PC-3 (cell line): ENCODE measurements around the gene GON7. TPM values are rescaled to one million over a fixed set of nuclear protein-coding genes. Genes with fewer than 3 reads are reported as not detected.
"Not testable (repeated sequence)": the region's sequence is repeated elsewhere in the genome, so short reads cannot be mapped to it uniquely, and the experiment has no call there.

Experiments
- ATAC-seq: fragments of 200-7000 bp; cut with Tn5 transposase; 2 replicates; pipeline ENCODE4 v1.9.1; 2020; ENCODE audit warnings: mild to moderate bottlenecking, moderate library complexity
- BruUV-seq: library from RNA; stranded (reverse); fragments of 400-500 nt; replicated peaks from 2 replicates; lab custom pipeline; 2021; lab: Mats Ljungman, UMichigan
- CTCF ChIA-PET: fragments of 300-600 bp; sonication (Branson Sonifier 250); formaldehyde crosslinking; loops from one replicate; lab custom pipeline; 2022; ENCODE audit warnings: antibody characterized with exemption; lab: Charles Lee
- POLR2A ChIA-PET: fragments of 300-600 bp; sonication (Branson Sonifier 250); formaldehyde crosslinking; loops from one replicate; lab custom pipeline; 2022; ENCODE audit warnings: antibody characterized with exemption; ENCODE audit not compliant: unreplicated experiment; lab: Charles Lee
- DNase-seq: peaks from one replicate; pipeline ENCODE4 v3.0.0-alpha.2; 2015
- H2AFZ ChIP-seq: fragments of 300-600 bp; sonication (generic); 2 replicates; pipeline ENCODE4 v1.6.0; 2016; ENCODE audit warnings: antibody characterized with exemption, low read length
- H3F3A ChIP-seq: fragments of 300-600 bp; sonication (generic); one replicate; pipeline ENCODE4 v1.6.0; 2017; ENCODE audit warnings: antibody characterized with exemption, low read length, control low read depth, mild to moderate bottlenecking; ENCODE audit not compliant: unreplicated experiment
- H3K27ac ChIP-seq: fragments of 300-600 bp; sonication (generic); 2 replicates; pipeline ENCODE4 v1.5.1; 2016; ENCODE audit warnings: mild to moderate bottlenecking, low read length
- H3K27me3 ChIP-seq: fragments of 300-600 bp; sonication (generic); 2 replicates; pipeline ENCODE4 v1.6.1; 2016; ENCODE audit warnings: low read length, mixed read lengths
- H3K36me3 ChIP-seq: fragments of 300-600 bp; sonication (generic); 2 replicates; pipeline ENCODE4 v1.6.1; 2016; ENCODE audit warnings: low read depth, mixed run types, low read length, mixed read lengths
- H3K4me1 ChIP-seq: fragments of 300-600 bp; sonication (generic); 2 replicates; pipeline ENCODE4 v1.5.1; 2016; ENCODE audit warnings: low read length; ENCODE audit not compliant: insufficient read depth
- H3K4me2 ChIP-seq: fragments of 300-600 bp; sonication (generic); 2 replicates; pipeline ENCODE4 v1.6.0; 2016; ENCODE audit warnings: low read length
- H3K4me3 ChIP-seq: fragments of 300-600 bp; sonication (generic); 2 replicates; pipeline ENCODE4 v1.5.1; 2016; ENCODE audit warnings: mild to moderate bottlenecking, low read length, mixed read lengths
- H3K79me2 ChIP-seq: fragments of 300-600 bp; sonication (generic); 2 replicates; pipeline ENCODE4 v1.6.1; 2017; ENCODE audit warnings: low read length, mixed read lengths
- H3K9ac ChIP-seq: fragments of 300-600 bp; sonication (generic); 2 replicates; pipeline ENCODE4 v1.6.0; 2016; ENCODE audit warnings: mild to moderate bottlenecking, low read length
- H3K9me2 ChIP-seq: fragments of 300-600 bp; sonication (generic); replicated peaks from 2 replicates; pipeline ENCODE4 v1.6.1; 2016; ENCODE audit warnings: mixed run types, low read length, mixed read lengths
- H3K9me3 ChIP-seq: fragments of 300-600 bp; sonication (generic); 2 replicates; pipeline ENCODE4 v1.6.1; 2016; ENCODE audit warnings: low read length, mixed read lengths
- H4K20me1 ChIP-seq: fragments of 300-600 bp; sonication (generic); 2 replicates; pipeline ENCODE4 v1.6.1; 2016; ENCODE audit warnings: low read length, mixed read lengths
- EZH2 ChIP-seq: fragments of 300-600 bp; sonication (generic); IDR thresholded peaks from one replicate; pipeline ENCODE4 v1.6.1; 2017; ENCODE audit warnings: antibody characterized with exemption, mild to moderate bottlenecking, low read length; ENCODE audit not compliant: unreplicated experiment
- EZH2phosphoT487 ChIP-seq: fragments of 300-600 bp; sonication (generic); IDR thresholded peaks from 2 replicates; pipeline ENCODE4 v1.6.1; 2018; ENCODE audit warnings: mild to moderate bottlenecking, antibody characterized with exemption, low read length, borderline replicate concordance
- intact Hi-C: fragments of 100-400 bp; cut with micrococcal nuclease; formaldehyde crosslinking; loops from 2 replicates; pipeline ENCODE4 v1.9.0; 2023
- total RNA-seq: library from RNA; depleted of rRNA; stranded (reverse); fragments of >200 nt; gene quantifications from 2 replicates; pipeline ENCODE4 v1.2.3, GENCODE V29; 2014
- TF ChIP-seq, protein P1 (sequence below): fragments of 300-600 bp; sonication (generic); conservative IDR thresholded peaks from 2 replicates; pipeline ENCODE4 v1.5.1; 2017; ENCODE audit warnings: antibody characterized with exemption, low read depth, mild to moderate bottlenecking, low read length

GON7 gene
- total RNA-seq, 1 experiment from 2014 or later: 45.4 TPM

DNA sequence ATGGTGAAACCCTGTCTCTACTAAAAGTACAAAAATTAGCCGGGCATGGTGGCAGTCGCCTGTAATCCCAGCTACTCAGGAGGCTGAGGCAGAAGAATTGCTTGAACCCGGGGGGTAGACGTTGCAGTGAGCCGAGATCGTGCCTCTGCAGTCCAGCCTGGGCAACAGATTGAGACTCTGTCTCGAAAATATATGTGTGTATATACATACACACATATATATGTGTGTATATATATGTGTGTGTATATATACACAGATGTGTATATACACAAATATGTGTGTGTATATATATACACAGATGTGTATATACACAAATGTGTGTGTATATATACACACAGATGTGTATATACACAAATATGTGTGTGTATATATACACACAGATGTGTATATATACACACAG is 48.5 kb downstream of the GON7 start:
- CTCF ChIA-PET, H3K9ac ChIP-seq, H3K9me2 ChIP-seq, intact Hi-C loops, POLR2A ChIA-PET, H4K20me1 ChIP-seq, H3K4me3 ChIP-seq, H3K79me2 ChIP-seq, ATAC-seq, H3K27me3 ChIP-seq, H2AFZ ChIP-seq, H3F3A ChIP-seq, H3K27ac ChIP-seq, H3K9me3 ChIP-seq, DNase-seq, BruUV-seq, H3K4me2 ChIP-seq, H3K36me3 ChIP-seq: not testable (repeated sequence)
- H3K4me1 ChIP-seq: peaks cover 17% of the 10 kb centered on the region

DNA sequence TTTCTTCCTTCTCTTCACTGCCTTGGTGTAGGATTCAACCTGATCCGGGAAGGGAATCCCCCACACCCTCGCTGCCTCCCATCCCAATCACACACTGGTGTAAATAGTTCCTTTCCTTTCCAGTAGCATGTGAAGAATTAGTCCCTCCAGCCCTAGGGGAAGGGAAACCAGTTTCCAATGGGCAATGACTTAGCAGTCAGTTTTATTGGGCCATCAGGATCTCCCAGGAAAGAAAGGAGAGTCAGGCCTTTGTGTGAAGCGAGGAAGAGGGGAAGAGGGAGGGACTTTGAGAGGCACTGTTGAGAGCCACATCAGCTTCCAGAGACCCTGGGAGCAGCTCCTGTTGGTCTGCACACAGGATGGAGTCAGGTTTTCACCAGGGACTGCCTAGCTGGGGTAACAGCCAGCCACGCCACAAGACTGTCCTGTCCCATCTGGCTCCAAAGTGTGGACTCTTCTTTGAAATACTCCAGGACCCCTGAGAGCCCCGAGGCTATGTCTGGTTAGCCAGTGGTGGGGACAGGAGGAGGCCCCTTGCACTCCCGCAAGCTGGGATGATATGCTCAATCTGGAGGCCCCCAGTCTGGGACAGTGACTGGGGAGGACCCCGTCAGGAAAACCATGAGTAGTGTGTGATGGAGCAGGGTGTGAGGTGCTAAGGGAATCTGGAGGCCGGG is 50.0 kb downstream of the GON7 start:
- Histone ChIP-seq H3K4me3 (no peak overlapping the region), H3K4me2 (no peak overlapping the region), H3K4me1 (peaks cover 17% of the 10 kb centered on the region), H4K20me1 (no peaks in the 10 kb centered on the region), H3F3A (no peaks in the 10 kb centered on the region), H3K36me3 (no peaks in the 10 kb centered on the region), H3K9ac (no peak overlapping the region), H3K27ac (peak overlapping the region; percentile 9; the same call in 1 of the 2 replicates), H3K9me2 (no peaks in the 10 kb centered on the region), H3K79me2 (no peaks in the 10 kb centered on the region), H3K9me3 (no peaks in the 10 kb centered on the region), H3K27me3 (no peaks in the 10 kb centered on the region), H2AFZ (no peak overlapping the region)
- DNase-seq (peak; percentile 39), ATAC-seq (no peak; the same call in 1 of the 2 replicates)
- ChIA-PET CTCF (no interaction called here), POLR2A (no interaction called here)
- intact Hi-C loops: no loop called here
- TF ChIP-seq, protein P1, sequence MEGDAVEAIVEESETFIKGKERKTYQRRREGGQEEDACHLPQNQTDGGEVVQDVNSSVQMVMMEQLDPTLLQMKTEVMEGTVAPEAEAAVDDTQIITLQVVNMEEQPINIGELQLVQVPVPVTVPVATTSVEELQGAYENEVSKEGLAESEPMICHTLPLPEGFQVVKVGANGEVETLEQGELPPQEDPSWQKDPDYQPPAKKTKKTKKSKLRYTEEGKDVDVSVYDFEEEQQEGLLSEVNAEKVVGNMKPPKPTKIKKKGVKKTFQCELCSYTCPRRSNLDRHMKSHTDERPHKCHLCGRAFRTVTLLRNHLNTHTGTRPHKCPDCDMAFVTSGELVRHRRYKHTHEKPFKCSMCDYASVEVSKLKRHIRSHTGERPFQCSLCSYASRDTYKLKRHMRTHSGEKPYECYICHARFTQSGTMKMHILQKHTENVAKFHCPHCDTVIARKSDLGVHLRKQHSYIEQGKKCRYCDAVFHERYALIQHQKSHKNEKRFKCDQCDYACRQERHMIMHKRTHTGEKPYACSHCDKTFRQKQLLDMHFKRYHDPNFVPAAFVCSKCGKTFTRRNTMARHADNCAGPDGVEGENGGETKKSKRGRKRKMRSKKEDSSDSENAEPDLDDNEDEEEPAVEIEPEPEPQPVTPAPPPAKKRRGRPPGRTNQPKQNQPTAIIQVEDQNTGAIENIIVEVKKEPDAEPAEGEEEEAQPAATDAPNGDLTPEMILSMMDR: no peak
- TF ChIP-seq EZH2 (no peak), EZH2phosphoT487 (no peak)
- no TSS peak for BruUV-seq

DNA sequence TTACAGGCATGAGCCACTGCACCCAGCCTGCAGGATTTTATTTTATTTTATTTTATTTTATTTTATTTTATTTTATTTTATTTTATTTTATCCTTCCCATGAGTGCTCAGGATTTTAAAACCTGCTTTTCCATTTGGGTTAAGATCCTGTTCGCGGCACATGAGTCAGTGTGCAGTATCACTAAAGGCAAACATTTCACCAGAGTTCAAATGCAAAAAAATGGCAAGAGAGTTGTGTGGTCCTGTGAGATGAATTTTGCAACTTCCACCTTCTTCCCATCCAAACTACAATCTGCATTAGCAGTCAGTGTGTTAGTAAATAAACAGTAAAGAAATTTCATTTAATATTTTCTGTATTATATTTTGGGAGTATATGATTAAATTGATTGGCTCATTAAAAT is 51.2 kb downstream of the GON7 start:
- ChIA-PET CTCF (interaction anchor here (0.6 kb wide), 1 partner anchor 187 kb away, joined by 5 read pairs; no protein-coding TSS in a partner anchor), POLR2A (no interaction called here)
- no TSS peak for BruUV-seq
- no peaks in the 10 kb centered on the region for H3K79me2 ChIP-seq
- no peaks in the 10 kb centered on the region for H3K27me3 ChIP-seq
- TF ChIP-seq, protein P1: no peak
- TF ChIP-seq EZH2phosphoT487 (no peak), EZH2 (no peak)
- no peak overlapping the region for H2AFZ ChIP-seq
- peak overlapping the region; percentile 31; the same call in 1 of the 2 replicates for H3K27ac ChIP-seq
- DNase-seq: peak; percentile 73
- H3K4me2 ChIP-seq: no peak overlapping the region
- no peaks in the 10 kb centered on the region for H3K9me2 ChIP-seq
- no peaks in the 10 kb centered on the region for H3K36me3 ChIP-seq
- intact Hi-C loops: no loop called here
- no peaks in the 10 kb centered on the region for H4K20me1 ChIP-seq
- H3K9ac ChIP-seq: no peak overlapping the region
- peaks cover 17% of the 10 kb centered on the region for H3K4me1 ChIP-seq
- ATAC-seq: peak; percentile 42; the same call in 1 of the 2 replicates
- no peaks in the 10 kb centered on the region for H3K9me3 ChIP-seq
- no peak overlapping the region for H3K4me3 ChIP-seq
- H3F3A ChIP-seq: no peaks in the 10 kb centered on the region
